CD4-positive, alpha-beta T cell treated with Interleukin-15 for 4 hours (primary cell): ENCODE results near the gene TOP2A.

Experiments used
- DNase-seq: peaks from one replicate; pipeline ENCODE4 v3.0.0-alpha.2; 2020; ENCODE audit warnings: low spot score

Gene TOP2A

DNA sequence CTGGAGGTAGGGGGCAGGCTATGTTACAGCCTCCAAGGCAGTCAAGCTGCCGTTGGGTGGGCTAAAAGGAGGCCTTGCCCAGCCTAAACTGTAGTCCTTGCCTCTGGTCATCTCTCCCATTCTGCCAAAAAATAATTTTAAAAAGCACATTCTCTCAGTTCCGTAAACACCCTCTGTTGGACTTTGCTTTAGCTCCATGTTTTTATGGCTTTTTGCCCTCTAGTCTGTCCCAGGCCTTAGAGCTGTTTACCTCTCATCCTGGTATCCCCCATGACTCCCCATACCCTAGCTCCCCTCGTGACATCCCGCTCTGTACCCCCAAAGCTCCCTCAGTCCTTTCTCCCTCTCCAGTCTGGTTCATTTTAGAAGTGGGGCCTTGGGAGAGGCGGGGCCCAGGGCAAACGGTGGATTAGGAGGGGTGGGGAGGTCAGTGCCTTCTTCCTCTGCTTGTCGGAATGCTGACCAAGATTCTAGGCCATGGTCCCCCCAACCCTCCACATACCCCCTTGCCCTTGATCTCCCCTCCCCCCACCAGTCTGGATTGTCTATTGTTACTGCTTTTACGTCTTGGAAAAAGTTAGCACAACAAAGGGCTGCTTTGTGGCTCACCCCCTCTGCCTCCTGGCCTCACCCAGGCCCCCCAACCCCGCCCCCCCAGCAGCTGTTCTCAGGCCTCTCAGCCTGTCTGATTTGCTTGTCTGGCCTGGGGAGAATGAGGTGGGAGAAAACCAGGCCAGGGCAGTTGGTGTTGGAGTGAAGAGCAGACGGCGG, 71.5 kb downstream of the TOP2A start:
- DNase-seq = no peak

DNA sequence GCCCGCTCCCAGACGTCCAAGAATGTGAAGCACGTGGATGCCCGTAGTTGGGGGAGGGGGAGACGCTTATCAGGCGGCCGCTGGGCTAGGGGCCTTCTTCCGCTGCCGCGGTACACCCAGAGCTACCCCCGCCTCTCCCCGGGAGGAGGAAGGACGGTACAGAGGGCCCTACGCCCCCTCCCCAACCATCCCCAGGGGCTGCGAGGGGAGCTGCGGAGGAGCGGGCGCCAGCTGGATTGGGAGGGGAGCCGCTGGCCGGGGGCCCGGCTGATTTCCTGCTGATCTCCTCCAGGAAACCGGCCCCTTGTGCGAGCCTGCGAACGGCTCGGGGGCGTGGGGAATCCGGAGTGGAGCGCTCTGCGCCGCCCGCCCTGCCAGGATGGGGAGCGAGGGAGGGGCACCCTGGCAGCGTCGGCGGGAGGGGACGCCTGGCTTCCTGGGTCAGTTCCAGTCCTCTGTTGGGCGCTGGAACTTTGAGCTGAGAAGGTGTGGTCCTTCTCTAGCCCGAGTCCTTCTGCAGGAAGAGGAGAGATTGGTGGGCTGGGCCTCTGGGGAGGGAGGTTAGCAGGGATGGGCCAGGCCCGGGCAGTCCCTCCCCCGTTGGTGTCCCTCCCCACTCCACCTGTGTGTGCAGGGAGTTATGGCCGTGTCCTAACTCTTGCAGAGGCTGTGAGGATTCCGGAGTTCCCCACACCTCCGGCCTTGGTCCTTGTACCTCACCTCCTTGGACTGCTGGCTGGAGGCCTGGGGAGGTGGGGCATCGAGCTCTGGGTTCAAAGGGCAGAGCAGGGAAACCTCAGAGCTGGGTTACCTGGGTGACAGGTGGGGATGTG, 72.3 kb downstream of the TOP2A start:
- no peak for DNase-seq

DNA sequence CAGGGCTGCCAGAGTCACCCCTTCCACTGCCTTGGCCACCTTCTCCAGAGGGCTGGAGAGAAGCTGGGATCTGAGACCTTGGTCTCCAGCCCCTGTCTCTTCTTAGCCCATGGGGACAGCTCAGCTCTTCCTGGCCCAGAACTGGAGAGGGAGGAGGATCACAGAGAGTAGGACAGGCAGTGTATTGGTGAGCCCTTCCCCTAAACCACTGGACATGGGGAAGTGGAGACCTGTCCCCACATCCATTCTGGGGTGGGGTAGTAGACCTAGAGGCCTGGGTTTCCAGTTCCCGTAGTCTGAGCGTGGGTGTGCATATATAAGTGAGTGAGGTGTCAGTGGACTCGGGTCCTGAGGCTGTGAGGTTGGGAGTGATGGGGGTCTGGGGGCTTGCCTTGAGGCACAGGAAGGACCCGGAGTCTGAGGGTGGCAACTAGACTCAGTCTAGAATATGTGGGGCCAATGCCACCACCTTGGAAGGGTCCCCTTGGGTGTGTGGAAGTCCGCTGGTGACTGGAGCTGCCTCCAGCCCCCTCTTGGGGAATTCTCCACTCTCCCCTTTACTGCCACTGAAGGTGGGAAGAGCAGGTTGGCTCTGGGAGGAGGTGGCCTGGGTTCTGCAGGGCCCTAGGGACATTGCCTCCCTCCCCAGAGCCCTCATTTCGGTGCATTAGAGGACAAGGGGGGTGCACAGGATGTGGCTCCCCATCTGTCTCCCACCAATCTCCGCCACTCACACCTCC, 73.1 kb downstream of the TOP2A start:
- no peak for DNase-seq

DNA sequence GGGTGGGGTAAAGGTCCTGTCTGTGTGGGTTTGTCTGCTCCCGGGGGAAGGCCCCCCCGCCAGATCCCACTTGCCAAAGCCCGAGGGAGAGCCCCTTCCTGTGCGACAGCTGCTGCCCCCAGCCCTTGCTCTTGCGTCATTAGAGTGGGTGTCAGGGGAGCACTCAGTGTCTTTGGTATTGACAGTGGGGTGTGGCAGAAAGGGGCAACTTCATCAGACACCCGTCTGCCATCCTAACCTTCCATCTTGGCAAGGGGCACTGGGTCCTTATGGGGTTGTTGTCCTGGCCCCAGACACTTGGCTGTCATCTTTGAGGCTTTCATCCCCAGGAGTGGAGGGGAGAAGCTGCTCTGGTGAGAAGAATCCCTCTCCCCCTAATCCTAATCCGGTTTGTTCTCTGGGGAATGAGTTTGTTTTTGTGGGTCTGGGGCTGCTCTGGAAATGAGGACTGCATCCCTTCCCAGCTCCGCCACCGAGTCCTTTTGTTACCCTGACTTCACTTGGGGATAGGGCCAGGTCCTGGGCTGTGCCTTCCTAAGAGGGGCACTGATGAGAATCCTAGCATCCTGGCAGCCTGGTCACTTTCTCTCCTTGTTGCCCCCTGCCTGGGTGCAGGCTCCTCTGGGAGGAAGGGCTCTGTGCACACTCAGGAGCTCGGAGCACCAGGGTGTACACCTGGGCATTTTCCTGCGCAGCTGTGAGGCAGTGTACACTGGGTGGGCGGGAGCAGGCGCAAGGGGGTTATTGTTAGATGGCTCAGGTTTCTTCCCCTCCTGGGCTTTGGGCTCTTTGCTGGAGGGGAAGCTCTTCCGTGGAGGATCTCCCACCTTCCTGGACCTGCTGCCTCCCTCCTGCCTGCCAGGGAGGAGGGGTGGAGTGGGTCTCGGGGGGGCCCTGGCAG, 74.2 kb downstream of the TOP2A start:
- DNase-seq = no peak

GRCh38 chr17:40342504-40343218, 75.0 kb downstream of the TOP2A start:
- DNase-seq = no peak

GRCh38 chr17:40341808-40342503, 75.7 kb downstream of the TOP2A start:
- no peak for DNase-seq

DNA sequence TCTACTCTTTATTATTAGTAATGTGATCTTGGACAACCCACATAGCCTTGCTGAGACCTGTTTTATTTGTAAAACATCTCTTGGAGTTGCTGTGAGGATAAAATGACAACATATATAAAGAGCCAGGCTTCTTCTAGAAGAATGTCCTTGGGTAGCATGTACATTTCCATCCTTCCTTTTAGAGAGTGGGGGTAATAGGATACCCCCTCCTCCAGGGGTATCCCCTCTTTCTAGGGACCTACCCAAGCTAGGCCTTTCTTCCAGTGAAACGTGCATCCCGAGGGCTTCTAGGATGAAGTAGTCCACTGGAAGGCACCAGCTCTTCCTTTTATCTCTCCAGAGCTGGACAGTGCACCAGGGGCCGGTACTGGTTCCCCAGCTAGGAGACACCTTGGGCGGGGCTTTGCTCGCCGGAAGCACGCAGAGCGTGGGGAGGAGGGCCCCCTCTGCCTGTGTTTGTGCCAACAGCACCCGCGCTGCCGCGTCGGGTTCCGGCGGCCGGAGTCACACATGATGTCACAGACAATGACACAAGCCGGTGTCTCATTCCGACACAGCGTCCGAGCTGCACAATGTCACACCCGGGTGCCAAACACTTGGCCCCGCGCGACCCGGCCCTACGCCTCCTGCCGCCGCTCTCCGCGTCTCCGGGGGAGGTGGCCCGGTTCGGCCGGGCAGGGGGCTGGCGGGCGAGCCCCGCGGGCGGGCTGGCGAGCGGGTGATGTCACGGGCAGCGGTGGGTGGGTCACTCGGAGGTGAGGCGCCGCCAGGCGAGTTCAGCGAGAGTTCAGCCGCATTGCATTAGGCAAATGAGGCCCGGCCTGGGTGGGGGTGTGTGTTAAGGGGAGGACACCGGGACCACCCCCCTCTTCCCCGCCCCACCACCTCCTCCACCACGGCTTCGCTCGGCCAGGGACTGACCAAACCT, 76.6 kb downstream of the TOP2A start:
- DNase-seq = peak; percentile 85

DNA sequence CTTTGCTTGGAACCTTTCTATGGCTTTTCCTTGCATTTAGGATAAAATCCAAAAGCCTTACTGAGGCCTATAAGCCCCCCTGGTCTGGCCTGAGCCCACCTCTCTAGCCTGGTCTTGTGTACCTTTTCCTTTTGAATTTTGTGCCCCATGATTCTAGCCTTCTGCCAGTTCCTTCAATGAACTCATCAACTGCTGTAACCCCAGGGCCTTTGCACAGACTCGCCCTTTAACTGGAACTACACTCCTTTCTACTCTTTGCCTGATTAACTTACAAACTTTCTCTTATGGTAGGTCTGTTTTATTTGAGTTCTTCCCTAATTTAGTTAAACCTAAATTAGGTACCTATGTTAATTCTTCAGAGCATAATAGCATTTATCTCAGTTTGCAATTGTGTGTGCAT, 77.4 kb downstream of the TOP2A start:
- no peak for DNase-seq

GRCh38 chr17:40338941-40339649, 78.6 kb downstream of the TOP2A start:
- DNase-seq = no peak
